NCI-H2171 (cell line): Measurements from ENCODE around the gene GABRG3.
A peak's percentile ranks its signal among the peaks of the same experiment; 100 is the strongest.

Experiments used
- DNase-seq: peaks from one replicate; lab custom pipeline; 2025; lab: John Stamatoyannopoulos, UW

The GABRG3 gene

GRCh38 chr15:27414168-27414870 is 443.3 kb downstream of the GABRG3 start:
- DNase-seq = no peak

GRCh38 chr15:27418726-27419125 is 447.7 kb downstream of the GABRG3 start:
- peak; percentile 49 for DNase-seq

GRCh38 chr15:27422997-27423396 is 452.0 kb downstream of the GABRG3 start:
- DNase-seq = no peak

- peak; percentile 52 for DNase-seq
These were observed 455.8 kb downstream of the GABRG3 start for GRCh38 chr15:27426805-27427204.

DNA sequence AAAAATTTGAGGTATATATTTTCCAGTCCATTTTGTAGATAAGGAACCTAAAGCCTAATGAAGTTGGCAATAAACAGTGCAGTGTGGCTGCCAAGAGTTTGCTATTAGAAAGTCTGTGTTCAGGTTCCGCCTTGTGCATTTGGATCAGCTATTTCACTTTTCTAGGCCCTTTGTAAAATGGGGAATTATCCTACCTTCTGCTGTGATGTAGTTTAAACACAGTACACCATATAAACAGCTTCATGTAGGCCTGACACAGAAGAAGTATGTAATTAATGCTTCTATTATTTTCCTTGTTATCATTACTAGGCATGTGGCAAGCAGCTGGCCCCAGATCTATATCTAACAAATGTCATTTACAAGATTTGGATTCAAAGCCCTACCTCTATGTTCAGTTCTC is 456.3 kb downstream of the GABRG3 start:
- peak; percentile 10 for DNase-seq

DNA sequence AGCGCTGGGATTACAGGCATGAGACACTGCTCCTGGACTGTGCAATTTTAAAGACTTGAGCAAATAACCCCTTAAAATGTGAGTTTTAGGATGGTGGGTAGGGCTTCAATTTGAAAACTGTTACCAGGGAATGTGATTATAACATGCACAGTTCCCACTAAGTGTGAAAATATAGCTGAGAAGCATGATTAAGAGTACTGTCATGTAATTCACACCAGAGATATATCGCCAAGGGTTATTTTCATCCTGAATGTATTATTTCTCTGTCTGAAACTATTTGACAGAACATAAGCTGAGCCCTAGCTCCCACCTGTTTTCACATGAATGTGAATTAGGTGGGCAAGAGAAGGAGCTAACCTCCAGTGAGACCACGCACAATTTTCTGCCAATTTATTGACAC is 457.2 kb downstream of the GABRG3 start:
- no peak for DNase-seq

DNA sequence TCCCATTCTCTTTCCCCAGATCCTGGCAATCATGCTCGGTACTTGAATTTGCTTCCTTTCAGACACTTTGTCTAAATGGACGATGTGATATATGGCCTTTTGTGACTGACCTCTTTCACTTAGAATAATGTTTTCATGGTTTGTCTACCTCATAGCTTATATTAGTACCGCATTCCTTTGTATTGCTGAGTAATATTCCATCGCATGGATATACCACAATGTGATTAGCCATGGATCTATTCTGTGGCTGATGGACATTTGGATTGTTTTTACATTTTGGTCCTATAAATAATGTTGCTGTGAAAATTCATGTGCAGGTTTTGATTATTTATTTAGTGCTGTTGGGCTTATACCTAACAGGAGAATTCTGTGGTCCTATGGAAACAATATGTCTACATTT is 458.6 kb downstream of the GABRG3 start:
- no peak for DNase-seq

DNA sequence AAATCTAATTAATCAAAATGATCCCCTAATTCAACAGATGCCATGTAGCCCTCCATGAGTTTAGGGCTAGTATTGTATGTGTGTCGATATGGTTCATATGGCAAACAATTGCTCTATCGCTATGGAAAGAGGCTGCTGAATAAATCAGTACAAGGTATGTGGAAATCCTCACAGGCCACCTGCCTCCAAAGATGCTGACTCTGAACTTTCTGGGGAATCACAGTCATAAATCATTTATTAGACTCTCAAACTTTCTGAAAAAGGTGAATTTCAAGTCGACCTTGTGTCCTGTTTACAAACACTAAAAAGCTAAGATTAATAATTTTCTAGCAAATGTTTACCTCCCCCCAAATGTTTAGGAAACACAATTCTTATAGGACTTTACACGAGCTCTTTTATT is 462.6 kb downstream of the GABRG3 start:
- DNase-seq = no peak

DNA sequence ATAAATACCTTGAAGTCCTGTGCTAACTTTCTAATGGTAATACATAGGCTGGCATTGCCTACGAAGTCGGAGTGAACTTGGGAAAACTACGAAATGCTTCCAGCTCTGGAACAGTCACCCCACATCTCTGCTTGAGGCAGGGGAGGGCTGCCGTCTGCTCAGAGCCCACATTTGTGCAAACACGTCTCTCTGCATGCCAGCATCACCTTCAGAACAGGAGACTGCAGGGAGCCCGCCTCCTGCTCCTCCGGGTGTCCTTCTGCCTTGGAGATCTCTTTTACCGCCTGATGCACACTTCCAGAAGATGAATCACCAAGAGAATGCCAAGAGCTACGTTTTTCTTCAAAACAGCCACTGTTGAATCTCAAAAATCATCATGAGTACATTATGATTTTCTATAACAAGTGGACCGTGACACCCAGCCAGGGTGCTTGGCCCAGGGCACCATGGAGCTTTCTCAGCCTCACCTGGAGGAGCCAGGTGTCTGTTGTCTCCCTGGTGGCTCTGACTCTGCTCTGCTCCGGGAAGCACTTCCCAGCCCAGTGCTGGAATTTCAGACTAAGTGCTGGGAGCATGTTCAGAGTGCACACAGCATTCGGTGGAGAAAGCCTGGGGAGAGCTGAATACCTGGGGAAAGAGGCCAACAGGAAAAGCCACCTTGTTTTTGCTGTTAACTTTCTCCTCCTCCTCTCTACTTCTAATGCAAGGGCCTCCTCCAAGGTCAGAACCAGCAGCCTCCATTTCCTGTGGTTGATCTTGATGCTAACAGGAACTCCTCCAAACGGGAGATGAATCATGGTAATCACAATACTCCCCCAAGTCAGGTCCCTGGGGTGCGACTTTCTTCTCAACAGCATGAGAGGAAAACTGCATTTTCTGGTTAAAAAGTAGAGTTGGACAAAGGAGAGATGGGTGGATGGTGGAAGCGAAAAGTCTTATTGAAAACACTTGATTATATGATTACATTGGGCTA is 467.7 kb downstream of the GABRG3 start:
- no peak for DNase-seq

DNA sequence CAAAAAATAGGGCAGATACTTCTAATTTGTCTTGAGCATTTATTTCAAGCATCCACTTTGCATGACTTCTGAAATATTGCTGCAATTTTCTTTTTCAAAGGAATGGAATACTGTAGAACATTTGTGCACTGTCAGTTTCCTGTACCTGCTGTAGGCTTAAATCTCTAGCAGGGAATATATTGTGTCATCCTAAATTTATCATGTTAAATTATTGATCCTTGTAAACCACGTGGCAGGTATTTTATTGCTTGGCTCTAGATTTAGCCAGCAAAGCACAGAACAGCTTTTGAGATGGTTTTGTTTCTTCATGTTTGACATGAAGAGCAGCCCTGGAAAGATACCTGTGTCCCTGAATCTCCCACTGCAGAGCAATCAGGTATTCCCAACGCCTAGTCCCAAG is 470.1 kb downstream of the GABRG3 start:
- DNase-seq = no peak

- DNase-seq = no peak
These were observed 477.3 kb downstream of the GABRG3 start for GRCh38 chr15:27448234-27448633.

DNA sequence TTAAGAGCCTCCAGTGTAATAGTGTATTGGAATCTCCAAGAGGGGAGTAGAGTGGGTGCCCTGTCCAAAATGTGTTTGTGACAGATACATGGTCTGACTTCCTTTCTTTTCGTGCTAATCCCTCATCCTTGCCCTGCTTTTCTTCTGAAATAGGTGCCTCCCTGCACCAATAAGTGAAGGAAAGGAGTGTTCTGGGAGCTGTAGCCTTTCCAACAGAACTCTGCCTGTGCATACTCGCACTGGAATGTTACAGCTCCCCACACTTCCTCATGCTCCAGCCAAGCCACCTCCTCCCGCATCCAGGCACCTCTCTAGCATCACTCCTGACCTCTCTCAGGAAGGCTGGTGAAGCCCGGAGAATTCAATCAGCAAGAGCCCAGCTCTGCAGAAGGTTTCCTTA is 478.0 kb downstream of the GABRG3 start:
- no peak for DNase-seq

DNA sequence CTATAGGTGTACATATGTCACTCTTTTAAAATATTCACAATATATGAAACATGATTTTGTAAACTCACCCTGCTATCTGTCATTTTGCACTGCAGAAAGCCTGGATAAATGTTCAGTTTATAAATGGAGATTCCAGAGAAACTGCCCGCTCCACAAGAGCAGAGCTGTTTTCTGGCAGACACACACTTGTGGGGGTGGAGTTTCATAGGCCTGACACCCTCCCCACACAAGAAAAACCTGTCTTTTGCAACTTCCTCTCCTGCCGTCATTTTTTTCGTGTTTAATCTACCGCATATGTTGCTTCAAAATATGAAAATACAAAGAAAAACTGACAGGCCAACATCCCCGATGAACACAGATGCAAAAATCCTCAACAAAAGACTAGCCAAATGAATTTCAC is 479.0 kb downstream of the GABRG3 start:
- DNase-seq = no peak

- DNase-seq = no peak
These were observed 483.5 kb downstream of the GABRG3 start for GRCh38 chr15:27454281-27455075.

- DNase-seq = no peak
These were observed 485.8 kb downstream of the GABRG3 start for GRCh38 chr15:27456807-27457206.

DNA sequence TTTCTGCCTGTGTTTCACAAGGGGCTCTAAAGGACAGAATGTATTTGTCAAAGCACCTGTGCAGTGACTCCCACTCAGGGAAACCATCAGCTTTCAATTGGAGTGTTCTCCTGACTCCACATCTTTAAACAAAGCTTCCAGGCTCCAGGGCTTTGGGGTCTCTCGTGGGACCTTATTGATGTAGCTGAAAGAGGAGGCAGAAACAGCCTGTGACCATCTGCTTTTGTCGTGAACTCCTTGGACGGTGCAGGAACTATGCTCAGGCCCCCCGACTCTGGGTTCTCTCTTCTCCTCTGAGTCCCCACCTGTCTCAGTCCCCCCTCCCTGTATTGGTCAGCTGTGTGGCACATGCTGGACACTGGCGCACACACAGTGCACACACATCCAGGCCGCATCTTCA is 486.8 kb downstream of the GABRG3 start:
- DNase-seq = no peak

- DNase-seq = no peak
These were observed 487.5 kb downstream of the GABRG3 start for GRCh38 chr15:27458345-27459084.

GRCh38 chr15:27459836-27460235 is 488.9 kb downstream of the GABRG3 start:
- no peak for DNase-seq

GRCh38 chr15:27461181-27461580 is 490.2 kb downstream of the GABRG3 start:
- no peak for DNase-seq

GRCh38 chr15:27463525-27464088 is 492.6 kb downstream of the GABRG3 start:
- DNase-seq = no peak

DNA sequence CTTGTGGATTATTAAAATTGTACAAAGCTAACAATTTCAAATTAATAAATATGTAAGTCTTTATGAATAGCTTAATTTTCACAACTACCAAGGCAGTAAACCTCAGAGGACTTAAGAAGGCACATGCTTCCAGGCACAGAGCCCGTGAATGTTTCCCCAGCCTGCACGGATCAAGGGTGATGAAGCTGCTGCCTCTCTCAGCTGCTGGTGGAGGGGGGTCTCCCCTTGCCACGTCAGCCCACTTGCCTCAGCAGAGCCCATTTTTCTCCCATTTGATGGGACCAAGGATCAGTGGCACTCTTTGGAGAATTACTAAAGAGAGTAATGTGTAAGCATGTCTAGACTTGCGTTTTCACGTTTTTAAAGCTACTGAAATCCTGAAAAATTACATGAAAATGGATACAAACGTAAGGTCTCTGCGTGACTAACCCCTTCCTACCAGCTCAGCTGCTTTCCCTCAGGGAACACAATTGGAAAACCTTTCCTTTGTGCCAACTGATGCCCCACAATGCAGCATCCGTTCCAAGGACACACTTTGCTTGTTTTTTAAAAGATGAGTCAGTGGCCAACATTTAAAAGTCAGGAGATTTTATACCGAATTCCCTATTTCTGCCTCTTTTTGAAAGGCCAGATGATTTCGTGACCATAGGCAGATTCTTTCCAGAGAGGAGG is 494.1 kb downstream of the GABRG3 start:
- DNase-seq = no peak
